Caki2 (cell line): ENCODE results near the gene CGAS. TPM values are rescaled to one million over a fixed set of nuclear protein-coding genes. Genes with fewer than 3 reads are reported as not detected.
A peak's percentile ranks its signal among the peaks of the same experiment; 100 is the strongest.
"Not testable (repeated sequence)": the region's sequence is repeated elsewhere in the genome, so short reads cannot be mapped to it uniquely, and the experiment has no call there.

ENCODE experiments used
- DNase-seq: peaks from one replicate; pipeline ENCODE4 v3.0.0-alpha.2; 2015; ENCODE audit warnings: low read depth
- in situ Hi-C: cut with HindIII; loops from 2 replicates; pipeline ENCODE4 v1.10.0; 2016; ENCODE audit warnings: low sequenced_read_pairs, low pct_unique_long_range_greater_than_20kb, mixed read lengths
- total RNA-seq: library from RNA; depleted of rRNA; stranded (reverse); fragments of >200 nt; shearing (Covaris generic); gene quantifications from 2 replicates; pipeline ENCODE4 v1.2.3, GENCODE V29; 2014; ENCODE audit warnings: low replicate concordance; rRNA removed

The CGAS gene
- 18.9 and 21.9 TPM in 2 replicates for total RNA-seq

- in situ Hi-C loops = no loop called here
- peak; percentile 79 for DNase-seq
These were observed at the start of gene CGAS for GRCh38 chr6:73452107-73452461. TSS of gene CGAS (minus strand) at chr6:73452297. CDS start at chr6:73452181, 116 bp downstream.

GRCh38 chr6:73497915-73498314 is 45.8 kb upstream of the CGAS start:
- in situ Hi-C loops = no loop called here

GRCh38 chr6:73491377-73491776 is 39.3 kb upstream of the CGAS start:
- in situ Hi-C loops = no loop called here
- DNase-seq = no peak

More at GRCh38 chr6:73497915-73498314, 45.8 kb upstream of the CGAS start:
- DNase-seq = no peak

- no peak for DNase-seq
- in situ Hi-C loops = no loop called here
These were observed 35.4 kb upstream of the CGAS start for GRCh38 chr6:73487473-73487872.

GRCh38 chr6:73484438-73484837 is 32.3 kb upstream of the CGAS start:
- no peak for DNase-seq
- in situ Hi-C loops = no loop called here

GRCh38 chr6:73481969-73482368 is 29.9 kb upstream of the CGAS start:
- no peak for DNase-seq
- in situ Hi-C loops = no loop called here

GRCh38 chr6:73477407-73477806 is 25.3 kb upstream of the CGAS start:
- no peak for DNase-seq
- in situ Hi-C loops = no loop called here

- in situ Hi-C loops = no loop called here
These were observed 24.6 kb upstream of the CGAS start for GRCh38 chr6:73476723-73477122.

GRCh38 chr6:73471686-73472290 is 19.7 kb upstream of the CGAS start:
- DNase-seq = no peak
- in situ Hi-C loops = no loop called here

More at GRCh38 chr6:73476723-73477122, 24.6 kb upstream of the CGAS start:
- no peak for DNase-seq

- peak; percentile 86 for DNase-seq
- in situ Hi-C loops = no loop called here
These were observed 9.6 kb upstream of the CGAS start, which contains the start of gene MTO1 for GRCh38 chr6:73461537-73462350. TSS of gene MTO1 (plus strand) at chr6:73461737. CDS start at chr6:73461855, 118 bp downstream.

GRCh38 chr6:73460056-73460455 is 8.0 kb upstream of the CGAS start:
- DNase-seq = no peak
- in situ Hi-C loops = no loop called here

- DNase-seq, in situ Hi-C loops: not testable (repeated sequence)
These were observed 7.4 kb upstream of the CGAS start for GRCh38 chr6:73459474-73459873.

GRCh38 chr6:73455865-73456629 is 4.0 kb upstream of the CGAS start:
- in situ Hi-C loops = no loop called here
- DNase-seq = no peak

- in situ Hi-C loops = no loop called here
- DNase-seq = peak; percentile 67
These were observed 632 bp downstream of the CGAS start for GRCh38 chr6:73451223-73452106.

- DNase-seq = no peak
- in situ Hi-C loops = no loop called here
These were observed 8.5 kb downstream of the CGAS start for GRCh38 chr6:73443555-73443954.

- in situ Hi-C loops = no loop called here
- no peak for DNase-seq
These were observed 16.9 kb downstream of the CGAS start for GRCh38 chr6:73435236-73435635.

GRCh38 chr6:73421534-73421933 is 30.6 kb downstream of the CGAS start:
- DNase-seq = no peak
- in situ Hi-C loops = no loop called here
